ENCODE results near the gene HERC5. TPM values are rescaled to one million over a fixed set of nuclear protein-coding genes. Genes with fewer than 3 reads are reported as not detected.

Gene HERC5
- total RNA-seq, 6 experiments from 2014 or later: 1.5 to 5.8 (median 1.8) TPM

GRCh38 chr4:88511236-88511635 is 54.3 kb downstream of the HERC5 start:
- 73% methylated on average over 3 of the region's 3 CpGs for WGBS (ENCODE audit: insufficient coverage, low coverage, low lambda C conversion rate, missing lambda C conversion rate)
- Histone ChIP-seq H3K4me1 (peaks cover 0 to 12% (median 0%) of the 10 kb centered on the region in 4 donors), H3K9me3 (no peaks in the 10 kb centered on the region), H3K27me3 (no peaks in the 10 kb centered on the region), H3K36me3 (no peaks in the 10 kb centered on the region), H3K27ac (no peak overlapping the region), H3K4me3 (no peak overlapping the region)
- no peak for DNase-seq
- intact Hi-C loops (cut with DNase I): loop anchor here (10.0 kb wide), 3 partner anchors 136 to 286 kb away; partner anchors contain the start of gene HERC6 (in 1 of the 2)
- no peak for TF ChIP-seq CTCF (IDR thresholded peaks at IDR 0.05)
- TF ChIP-seq POLR2A (IDR thresholded peaks at IDR 0.05): no peak
- ATAC-seq: no peak

DNA sequence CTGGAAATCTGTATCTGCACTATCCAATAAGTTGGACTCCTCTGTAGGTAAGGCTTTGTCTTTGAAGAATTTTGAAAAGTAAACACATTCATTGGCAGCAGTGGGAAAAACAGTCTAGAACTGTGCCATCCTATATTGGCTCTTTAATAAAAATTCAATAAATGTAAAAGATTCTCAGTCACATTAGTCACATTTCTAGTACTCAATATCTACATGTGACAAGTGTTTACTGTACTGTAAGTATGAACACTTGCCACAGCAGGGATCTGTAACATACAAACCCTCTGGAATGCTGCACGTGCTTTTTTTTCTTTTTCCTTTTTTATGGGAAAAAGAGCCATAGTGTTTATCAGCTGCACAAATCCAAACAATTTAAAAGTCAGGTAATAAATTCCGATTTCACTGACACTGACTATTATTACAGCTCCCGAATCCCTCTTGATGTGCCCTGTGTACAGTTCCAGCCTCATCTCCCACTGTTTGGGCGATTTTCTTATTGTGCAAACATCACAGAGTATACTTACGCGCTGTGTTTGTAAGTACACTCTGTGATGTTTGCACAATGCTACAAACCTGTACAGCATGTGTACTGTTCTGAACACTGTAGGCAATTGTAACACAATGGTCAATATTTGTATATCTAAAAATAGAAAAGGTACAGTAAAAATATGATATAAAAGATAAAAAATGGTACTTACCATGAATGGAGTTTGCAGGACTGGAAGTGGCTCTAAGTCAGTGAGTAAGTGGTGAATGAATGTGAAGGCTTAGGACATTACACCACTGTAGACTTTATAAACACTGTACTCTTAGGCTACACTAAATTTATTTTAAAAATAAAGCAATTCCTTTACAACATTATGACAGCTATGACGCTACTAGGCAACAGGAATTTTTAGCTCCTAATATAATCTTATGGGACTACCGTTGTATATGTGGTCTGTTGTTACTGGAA is 57.9 kb downstream of the HERC5 start:
- no peak for DNase-seq
- TF ChIP-seq CTCF (IDR thresholded peaks at IDR 0.05) (no peak), POLR2A (IDR thresholded peaks at IDR 0.05) (no peak)
- peak; percentile 81 to 92 (median 87) for ATAC-seq
- Histone ChIP-seq H3K9me3 (no peaks in the 10 kb centered on the region), H3K36me3 (no peaks in the 10 kb centered on the region), H3K4me3 (no peak overlapping the region), H3K4me1 (peaks cover 0 to 12% (median 0%) of the 10 kb centered on the region in 4 donors), H3K27me3 (no peaks in the 10 kb centered on the region), H3K27ac (no peak overlapping the region)
- WGBS (ENCODE audit: insufficient coverage, low coverage, low lambda C conversion rate, missing lambda C conversion rate): 30% methylated on average over 8 of the region's 8 CpGs
- intact Hi-C loops (cut with DNase I): loop anchor here (5.0 to 10.0 kb wide), 4 partner anchors 140 to 293 kb away; partner anchors contain the start of gene HERC6 (in 1 of the 2)

DNA sequence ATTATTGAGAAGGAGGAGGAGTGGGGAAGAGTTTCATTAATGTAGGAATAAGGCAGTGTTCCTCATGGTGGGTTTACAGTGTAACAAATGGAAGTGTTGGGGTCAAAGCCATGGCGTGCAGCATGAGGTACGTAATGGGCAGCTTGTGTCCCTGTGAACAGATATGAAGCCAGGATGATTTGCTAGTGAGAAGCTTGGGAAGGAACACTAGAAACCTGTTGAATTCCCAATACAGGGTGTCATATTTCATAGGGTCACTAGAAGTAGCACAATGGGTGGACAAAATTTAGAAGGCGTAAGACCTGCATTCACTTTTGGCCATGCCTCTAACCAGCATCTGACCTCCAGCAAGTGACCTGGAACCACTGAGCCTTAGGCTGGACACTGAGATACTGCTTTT is 59.8 kb downstream of the HERC5 start:
- DNase-seq (no peak), ATAC-seq (no peak)
- peaks cover 0 to 12% (median 1%) of the 10 kb centered on the region in 4 donors for H3K4me1 ChIP-seq
- TF ChIP-seq CTCF (IDR thresholded peaks at IDR 0.05) (no peak), POLR2A (IDR thresholded peaks at IDR 0.05) (no peak)
- no peak overlapping the region for H3K27ac ChIP-seq
- WGBS (ENCODE audit: insufficient coverage, low coverage, low lambda C conversion rate, missing lambda C conversion rate): 84% methylated on average over 3 of the region's 3 CpGs
- intact Hi-C loops (cut with DNase I): loop anchor here (5.0 to 10.0 kb wide), 4 partner anchors 142 to 294 kb away; partner anchors contain the start of gene HERC6 (in 1 of the 2)
- no peaks in the 10 kb centered on the region for H3K27me3 ChIP-seq
- H3K9me3 ChIP-seq: no peaks in the 10 kb centered on the region
- no peak overlapping the region for H3K4me3 ChIP-seq
- H3K36me3 ChIP-seq: peaks cover 0 to 9% (median 5%) of the 10 kb centered on the region in 4 donors

DNA sequence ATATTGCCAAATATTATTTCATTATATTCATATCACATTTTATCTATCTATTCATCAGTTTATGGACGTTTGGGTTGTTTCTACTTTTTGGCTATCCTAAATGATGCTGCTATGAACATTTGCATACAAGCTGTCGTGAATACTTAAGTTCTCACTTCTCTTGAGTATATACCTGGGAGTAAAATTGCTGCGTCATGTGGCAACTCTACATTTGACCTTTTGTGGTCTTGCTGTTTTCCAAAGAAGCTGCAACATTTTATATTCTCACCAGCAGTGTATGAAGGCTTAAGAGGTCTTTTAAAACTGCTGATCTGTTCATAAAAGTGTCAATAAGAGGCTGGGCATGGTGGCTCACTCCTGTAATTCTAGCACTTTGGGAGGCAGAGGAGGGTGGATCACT is 60.9 kb downstream of the HERC5 start:
- Histone ChIP-seq H3K36me3 (peaks cover 0 to 9% (median 5%) of the 10 kb centered on the region in 4 donors), H3K27me3 (no peaks in the 10 kb centered on the region), H3K4me1 (peaks cover 0 to 21% (median 4%) of the 10 kb centered on the region in 4 donors), H3K27ac (no peak overlapping the region), H3K4me3 (no peak overlapping the region), H3K9me3 (no peaks in the 10 kb centered on the region)
- DNase-seq: no peak
- no peak for TF ChIP-seq CTCF (IDR thresholded peaks at IDR 0.05)
- TF ChIP-seq POLR2A (IDR thresholded peaks at IDR 0.05): no peak
- intact Hi-C loops (cut with DNase I): loop anchor here (5.0 to 10.0 kb wide), 4 partner anchors 143 to 296 kb away; partner anchors contain the start of gene HERC6 (in 1 of the 2)
- no peak for ATAC-seq
- 68% methylated on average over 3 of the region's 3 CpGs for WGBS (ENCODE audit: insufficient coverage, low coverage, low lambda C conversion rate, missing lambda C conversion rate)
